HG03432 (cell line): Measurements from ENCODE around the gene HIP1.
A peak's percentile ranks its signal among the peaks of the same experiment; 100 is the strongest.
"Not testable (repeated sequence)": the region's sequence is repeated elsewhere in the genome, so short reads cannot be mapped to it uniquely, and the experiment has no call there.

ENCODE experiments used
- ATAC-seq: cut with Tn5 transposase; IDR thresholded peaks from one replicate; pipeline ENCODE4 v1.9.1; 2021; ENCODE audit warnings: mild to moderate bottlenecking, moderate library complexity; ENCODE audit not compliant: unreplicated experiment

The HIP1 gene

DNA sequence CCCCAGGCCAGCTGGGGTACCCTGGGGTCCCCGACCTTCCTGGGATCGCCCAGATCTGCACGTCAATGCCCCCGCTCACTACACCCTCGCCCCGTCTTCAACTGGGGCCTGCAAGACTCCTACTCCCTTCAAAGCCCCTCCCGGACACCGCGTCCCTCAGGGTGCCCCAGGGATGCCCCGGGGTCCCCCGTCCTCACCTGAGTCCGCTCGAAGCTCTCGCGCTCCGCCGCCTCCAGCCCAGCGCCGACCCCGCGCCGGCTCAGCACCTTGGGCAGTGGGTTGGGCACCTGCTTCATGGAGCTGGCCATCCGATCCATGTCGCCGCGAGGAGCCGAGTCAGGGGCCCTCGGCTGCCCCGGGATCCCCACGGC, at the start of gene HIP1:
Gene HIP1 (minus strand): TSS at position 338 of the 371 bp plus-strand sequence. CDS start 21 bp downstream, at position 317.
- ATAC-seq = peak; percentile 0

DNA sequence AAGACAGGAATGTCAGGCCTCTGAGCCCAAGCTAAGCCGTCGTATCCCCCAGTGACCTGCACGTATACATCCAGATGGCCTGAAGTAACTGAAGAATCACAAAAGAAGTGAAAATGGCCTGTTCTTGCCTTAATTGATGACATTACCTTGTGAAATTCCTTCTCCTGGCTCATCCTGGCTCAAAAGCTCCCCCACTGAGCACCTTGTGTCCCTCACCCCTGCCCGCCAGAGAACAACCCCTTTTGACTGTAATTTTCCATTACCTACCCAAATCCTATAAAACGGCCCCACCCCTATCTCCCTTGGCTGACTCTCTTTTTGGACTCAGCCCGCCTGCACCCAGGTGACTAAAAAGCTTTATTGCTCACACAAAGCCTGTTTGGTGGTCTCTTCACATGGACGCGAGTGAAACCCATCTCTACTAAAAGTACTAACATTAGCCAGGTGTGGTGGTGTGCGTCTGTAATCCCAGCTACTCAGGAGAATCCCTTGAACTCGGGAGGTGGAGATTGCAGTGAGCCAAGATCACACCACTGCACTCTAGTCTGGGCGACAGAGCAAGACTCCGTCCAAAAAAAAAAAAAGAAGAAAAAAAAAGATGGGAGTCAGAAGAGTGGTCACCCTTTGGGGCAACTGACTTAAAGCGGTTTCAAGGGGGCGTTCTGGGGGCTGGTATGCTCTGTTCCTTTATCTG, 49.6 kb upstream of the HIP1 start:
- ATAC-seq = not testable (repeated sequence)

DNA sequence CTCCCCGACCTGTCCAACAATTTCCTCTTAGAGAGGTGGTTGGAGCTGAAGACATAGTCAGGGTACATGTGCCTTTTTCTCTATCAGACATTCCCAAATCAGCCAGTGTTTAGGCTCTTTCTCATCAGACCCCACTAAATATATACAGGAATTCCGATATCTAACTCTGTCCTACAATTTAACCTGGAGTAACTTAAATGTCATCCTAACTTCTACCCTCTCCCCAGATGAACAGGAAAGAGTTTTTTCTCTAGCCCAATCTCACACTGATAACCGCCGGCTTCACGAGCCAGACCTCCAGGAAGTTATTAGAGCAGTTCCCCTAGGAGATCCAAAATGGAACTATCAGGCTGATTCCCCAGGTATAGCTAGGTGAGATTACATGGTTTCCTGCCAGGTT, 44.3 kb upstream of the HIP1 start:
- ATAC-seq = not testable (repeated sequence)

DNA sequence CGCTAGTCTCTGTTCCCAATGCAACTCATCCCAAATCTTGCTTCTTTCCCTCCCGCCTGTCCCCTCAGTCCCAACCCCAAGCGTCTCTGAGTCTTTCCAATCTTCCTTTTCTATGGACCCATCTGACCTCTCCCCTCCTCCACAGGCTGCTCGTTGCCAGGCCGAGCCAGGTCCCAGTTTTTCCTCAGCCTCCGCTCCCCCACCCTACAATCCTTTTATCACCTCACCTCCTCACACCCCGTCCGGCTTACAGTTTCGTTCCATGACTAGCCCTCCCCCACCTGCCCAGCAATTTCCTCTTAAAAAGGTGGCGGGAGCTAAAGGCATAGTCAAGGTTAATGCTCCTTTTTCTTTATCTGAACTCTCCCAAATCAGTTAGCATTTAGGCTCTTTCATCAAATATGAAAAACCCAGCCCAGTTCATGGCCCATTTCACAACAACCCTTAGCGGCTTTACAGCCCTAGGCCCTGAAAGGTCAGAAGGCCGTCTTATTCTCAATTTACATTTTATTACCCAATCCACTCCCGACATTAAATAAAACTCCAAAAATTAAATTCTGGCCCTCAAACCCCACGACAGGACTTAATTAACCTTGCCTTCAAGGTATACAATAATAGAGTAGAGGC, 42.0 kb upstream of the HIP1 start:
- not testable (repeated sequence) for ATAC-seq

DNA sequence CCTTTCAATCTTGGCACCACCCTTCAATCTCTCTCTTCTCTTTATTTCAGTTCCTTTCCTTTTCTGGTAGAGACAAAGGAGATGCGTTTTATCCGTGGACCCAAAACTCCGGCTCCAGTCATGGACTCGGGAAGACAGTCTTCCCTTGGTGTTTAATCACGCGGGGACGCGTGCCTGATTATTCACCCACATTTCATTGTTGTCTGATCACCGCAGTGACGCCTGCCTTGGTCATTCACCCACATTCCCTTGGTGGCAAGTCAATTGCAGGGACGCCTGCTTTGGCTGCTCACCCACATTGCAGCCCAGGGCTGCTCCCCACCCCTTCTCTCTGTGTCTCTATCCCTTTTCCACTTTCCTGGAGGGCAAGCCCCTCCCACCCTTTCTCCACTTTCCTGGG, 40.8 kb upstream of the HIP1 start:
- ATAC-seq = not testable (repeated sequence)

DNA sequence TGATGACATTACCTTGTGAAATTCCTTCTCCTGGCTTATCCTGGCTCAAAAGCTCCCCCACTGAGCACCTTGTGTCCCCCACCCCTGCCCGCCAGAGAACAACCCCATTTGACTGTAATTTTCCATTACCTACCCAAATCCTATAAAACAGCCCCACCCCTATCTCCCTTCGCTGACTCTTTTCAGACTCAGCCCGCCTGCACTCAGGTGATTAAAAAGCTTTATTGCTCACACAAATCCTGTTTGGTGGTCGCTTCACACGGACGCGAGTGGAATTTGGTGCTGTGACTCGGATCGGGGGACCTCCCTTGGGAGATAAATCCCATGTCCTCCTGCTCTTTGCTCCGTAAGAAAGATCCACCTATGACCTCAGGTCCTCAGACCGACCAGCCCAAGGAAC, 40.3 kb upstream of the HIP1 start:
- ATAC-seq = not testable (repeated sequence)

DNA sequence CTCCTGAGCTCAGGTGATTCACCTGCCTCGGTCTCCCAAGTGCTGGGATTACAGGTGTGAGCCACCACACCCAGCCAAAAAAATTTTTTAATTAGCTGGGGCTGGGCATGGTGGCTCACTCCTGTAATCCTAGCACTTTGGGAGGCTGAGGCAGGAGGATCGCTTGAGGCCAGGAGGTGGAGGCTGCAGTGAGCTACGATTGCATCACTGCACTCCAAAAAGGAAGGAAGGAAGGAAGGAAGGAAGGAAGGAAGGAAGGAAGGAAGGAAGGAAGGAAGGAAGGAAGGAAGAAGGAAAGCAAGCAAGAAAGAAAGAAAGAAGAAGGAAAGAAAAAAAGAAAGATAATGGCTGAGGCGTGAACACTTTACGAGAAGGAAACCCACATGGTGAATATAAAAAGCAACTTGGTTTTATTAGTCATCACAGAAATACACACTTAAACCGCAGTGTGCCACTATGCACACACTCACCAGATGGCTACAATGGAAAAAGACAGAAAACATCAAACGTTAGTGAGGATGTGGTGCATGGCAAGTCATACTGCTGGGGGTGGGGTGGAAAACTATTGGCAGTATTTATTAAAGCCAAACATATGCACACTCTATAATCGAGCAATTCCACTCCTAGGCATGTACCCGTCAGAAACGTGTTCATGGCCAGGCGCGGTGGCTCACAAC, 37.7 kb upstream of the HIP1 start:
- no peak for ATAC-seq

DNA sequence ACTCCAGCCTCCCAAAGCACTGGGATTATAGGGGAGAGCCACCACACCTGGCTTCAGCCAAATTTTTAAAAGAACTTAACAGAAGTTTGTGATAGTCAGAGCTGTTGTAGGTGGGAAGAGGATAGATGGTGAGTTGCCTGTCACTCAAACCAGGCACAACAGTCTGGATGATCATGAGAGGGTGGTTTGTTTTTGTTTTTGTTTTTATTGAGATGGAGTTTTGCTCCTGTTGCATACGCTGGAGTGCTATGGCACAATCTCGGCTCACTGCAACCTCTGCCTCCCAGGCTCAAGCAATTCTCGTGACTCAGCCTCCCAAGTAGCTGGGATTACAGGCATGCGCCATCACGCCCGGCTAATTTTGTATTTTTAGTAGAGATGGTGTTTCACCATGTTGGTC, 35.2 kb upstream of the HIP1 start:
- not testable (repeated sequence) for ATAC-seq

DNA sequence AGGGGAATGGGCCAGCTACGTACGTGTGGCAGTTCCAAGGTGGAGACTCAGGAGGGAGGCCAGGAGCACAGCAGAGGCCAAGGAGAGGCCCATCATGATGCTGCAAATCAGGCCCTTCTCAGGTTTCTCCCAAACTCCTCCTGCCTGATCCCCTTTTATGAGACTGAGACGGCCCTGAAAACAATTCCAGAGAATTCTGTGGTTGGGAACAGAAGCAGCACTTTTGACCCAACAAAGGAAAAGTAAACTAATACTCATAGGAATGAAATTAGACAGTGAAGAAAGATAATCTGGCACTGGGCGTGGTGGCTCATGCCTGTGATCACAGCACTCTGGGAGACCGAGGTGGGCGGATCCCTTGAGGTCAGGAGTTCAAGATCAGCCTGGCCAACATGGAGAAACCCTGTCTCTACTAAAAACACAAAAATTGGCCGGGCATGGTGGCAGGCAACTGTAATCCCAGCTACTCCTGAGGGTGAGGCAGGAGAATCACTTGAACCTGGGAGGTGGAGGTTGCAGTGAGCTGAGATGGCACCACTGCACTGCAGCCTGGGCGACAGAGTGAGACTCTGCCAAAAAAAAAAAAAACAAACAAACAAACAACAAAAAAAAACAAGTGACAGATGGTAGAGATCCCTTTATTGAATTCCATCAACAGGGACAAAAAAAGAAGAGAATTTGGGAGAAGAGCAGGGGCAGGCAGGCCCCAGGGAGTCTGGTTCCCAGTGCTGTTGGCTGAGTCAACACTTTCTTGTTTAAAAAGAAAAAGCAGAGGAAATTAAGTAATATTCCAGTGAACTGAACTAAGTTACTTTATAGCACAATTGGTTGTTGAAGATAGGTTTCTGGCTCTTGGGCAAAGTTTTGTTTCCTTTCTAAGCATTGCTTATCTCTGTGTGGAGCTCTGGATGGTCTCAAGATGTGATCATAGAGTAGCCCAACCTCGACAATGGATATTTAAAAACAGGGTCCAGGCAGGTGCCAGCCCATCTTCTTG, 33.6 kb upstream of the HIP1 start, which contains the start of gene CCL26:
Gene CCL26 (minus strand): TSS at position 131 of the 997 bp plus-strand sequence. CDS start 35 bp downstream, at position 96.
- ATAC-seq = no peak

DNA sequence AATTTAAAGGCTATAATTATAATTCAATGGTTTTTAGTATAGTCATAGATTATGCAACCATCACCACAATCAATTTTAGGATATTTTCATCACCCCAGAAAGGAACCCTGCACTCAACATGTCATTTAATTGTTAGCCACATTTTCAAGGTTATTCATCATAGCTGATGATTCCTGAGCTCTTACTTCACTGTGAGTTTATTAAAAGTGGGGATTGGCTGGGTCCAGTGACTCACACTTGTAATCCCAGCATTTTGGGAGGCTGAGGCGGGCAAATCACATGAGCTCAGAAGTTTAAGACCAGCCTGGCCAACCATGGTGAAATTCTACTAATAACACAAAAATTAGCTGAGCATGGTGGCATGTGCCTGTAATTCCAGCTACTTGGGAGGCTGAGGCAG, 32.5 kb upstream of the HIP1 start:
- ATAC-seq = no peak

DNA sequence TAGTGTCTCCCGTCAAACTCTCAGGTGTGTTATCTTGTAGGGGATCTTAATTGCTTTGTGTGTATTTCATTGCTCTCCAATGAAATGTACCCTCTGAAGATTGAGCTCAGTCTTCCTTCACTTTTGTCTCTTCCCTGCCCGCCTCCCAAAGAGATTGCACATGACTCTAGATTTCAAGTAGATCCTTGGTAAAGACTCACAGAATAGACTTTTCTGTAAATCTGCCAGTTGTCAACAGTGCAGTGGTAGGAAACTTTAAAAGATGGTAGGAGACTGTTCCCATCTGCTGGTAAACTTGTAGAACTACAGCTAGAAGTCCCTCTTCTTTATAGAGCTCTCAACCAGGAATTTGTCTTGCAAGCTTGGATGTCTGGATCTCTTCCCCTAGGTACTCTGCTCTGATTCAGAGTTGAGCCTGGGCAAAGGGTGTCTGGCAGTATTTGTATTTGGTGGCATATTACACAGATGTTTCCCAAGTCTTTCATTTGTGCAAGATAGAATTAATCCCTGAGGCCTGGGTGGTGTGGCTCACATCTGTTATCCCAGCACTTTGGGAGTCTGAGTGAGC, 23.7 kb upstream of the HIP1 start:
- peak; percentile 42 for ATAC-seq

DNA sequence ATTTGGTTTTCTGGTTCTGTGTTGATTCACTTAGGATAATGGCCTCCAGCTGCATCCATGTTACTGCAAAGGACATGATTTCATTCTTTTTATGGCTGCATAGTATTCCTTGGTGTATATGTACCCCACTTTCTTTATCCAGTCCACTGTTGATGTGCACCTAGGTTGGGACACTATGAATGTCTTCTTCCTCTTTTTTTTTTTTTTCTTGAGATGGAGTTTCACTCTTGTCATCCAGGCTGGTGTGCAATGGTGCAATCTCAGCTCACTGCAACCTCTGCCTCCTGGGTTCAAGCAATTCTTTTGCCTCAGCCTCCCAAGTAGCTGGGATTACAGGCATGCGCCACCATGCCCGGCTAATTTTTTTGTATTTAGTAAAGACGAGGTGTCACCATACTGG, 23.1 kb upstream of the HIP1 start:
- not testable (repeated sequence) for ATAC-seq

DNA sequence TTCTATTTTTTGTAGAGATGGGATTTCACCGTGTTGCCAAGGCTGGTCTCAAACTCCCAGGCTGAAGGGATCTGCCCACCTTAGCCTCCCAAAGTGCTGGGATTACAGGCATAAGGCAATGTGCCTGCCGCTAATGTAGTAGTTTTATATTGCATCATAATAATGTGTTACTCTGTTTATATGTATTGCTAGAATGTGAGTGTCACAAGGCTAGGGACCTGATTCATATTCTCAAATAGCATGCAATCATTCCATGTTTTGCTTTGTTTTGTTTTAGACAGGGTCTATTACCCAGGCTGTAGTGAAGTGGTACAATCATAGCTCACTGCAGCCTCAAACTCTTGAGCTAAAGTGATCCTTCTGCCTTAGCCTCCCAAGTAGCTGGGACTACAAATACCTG, 19.8 kb upstream of the HIP1 start:
- ATAC-seq = no peak

DNA sequence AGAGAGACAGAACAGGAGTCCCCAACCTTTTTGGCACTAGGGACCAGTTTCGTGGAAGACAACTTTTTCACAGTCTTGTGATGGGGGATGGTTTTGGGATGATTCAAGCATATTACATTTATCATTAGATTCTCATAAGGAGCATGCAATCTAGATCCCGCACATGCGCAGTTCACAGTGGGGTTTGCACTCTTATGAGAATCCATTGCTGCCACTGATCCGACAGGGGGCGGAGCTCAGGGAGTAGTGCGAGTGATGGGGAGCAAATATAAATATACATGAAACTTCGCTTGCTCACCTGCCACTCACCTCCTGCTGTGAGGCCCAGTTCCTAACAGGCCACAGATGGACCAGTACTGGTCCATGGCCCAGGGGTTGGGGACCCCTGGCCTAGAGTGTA, 19.1 kb upstream of the HIP1 start:
- ATAC-seq = no peak

DNA sequence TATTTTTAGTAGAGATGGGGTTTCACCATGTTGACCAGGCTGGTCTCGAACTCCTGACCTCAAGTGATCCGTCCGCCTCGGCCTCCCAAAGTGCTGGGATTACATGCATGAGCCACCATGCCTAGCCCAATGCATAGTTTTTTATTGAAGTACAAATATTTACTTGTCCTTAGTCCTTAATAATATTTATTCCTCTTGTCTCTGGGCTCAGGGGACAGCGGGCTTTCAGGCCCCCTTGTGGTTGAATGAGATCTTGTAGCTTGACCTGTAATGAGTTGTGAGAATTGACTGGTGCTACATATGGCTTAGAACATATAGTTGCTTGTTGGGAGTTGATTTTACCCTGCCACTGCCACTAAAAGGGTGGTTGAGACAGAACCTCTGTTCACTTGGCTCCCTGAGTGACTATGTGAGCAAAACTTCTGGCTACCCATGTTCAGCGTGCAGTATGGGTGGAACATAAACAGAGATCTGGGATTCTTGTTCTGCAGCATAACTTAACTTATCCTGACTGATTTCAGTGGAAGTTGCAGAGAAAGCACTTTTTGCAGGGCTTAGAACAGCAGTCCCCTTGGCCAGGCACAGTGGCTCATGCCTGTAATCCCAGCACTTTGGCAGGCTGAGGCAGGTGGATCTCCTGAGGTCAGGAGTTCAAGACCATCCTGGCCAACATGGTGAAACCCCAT, 18.4 kb upstream of the HIP1 start:
- no peak for ATAC-seq

DNA sequence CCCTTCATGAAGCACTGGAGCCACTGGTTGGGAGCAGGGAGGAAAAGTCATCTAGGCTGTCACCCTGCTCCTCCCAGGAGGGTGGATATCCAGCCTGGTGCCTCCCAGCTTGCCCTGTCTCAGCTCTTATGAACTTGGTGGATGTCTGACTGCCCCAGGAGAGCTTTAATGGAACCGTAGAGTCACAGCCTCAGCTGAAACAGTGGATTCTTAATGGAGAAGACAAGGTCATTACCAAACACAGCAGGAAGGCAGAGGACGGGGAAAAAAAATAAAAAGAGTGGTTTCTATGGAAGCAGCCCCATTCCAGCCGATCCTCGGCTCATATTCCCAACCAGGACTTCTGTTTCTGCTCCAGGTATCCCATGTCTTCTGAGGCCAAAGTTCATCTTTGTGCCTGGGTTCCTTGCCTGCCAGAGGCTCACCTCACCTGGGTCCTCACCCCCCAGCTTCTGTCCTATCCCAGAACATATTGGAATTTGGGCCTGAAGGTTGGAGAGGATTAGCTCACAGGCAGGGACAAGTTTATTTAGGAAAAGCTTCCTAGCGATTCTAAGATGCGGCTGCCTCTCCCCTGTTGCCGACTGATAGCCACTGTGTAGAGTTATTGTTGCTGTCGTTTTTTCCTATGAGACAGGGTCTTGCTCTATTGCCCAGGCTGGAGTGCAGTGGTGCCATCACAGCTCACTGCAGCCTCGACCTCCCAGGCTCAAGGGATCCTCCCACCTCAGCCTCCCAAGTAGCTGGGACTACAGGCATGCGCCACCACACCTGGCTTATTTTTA, 17.7 kb upstream of the HIP1 start:
- no peak for ATAC-seq

DNA sequence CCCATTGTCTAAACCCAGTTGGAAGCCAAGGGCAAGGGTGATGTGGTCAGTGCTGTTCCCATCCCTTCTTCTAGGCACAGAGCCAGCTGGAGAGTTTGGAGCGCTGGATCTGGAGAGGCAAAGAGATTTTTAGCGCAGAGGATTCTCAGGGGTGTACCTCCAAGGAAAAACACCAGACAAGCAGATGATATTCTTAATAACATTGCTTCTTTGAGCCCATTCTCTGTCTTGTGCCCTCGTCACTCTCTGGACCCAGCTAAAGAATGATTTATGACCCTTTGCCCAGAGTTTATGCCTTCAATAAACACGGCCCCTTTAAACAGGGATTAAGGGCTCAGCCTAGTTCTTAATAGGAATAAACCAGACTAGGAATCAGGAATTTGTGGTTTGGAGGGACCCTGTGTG, 4.7 kb upstream of the HIP1 start:
- ATAC-seq = no peak

DNA sequence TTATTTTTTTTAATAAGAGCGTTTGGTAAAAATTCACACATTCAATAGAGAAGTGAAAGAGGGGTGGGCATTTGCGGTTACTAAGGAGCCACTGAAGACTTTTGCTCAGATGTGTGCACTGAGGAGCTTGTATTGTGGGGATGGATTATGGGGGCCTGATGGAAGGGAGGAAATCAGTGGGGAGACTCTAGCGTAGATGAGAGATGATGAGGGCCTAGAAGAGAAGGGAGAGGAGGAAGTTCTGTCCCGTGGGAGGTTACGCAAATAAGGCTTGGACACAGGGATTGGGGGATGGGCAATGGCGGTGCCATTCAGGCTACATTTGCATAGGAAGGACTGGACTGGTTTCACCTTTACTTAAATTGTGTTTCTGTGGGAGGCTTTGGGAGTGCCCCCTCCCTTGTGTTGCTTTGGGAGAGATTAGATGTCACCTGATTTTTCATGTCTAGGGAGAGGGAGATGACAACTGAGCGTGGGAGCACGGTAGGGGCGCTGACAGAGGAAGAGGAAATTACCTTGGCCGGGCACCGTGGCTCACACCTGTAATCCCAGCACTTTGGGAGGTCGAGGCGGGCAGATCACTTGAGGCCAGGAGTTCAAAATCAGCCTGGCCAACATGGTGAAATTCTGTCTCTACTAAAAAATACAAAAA, 2.2 kb upstream of the HIP1 start:
- ATAC-seq = no peak
